Ovary (tissue), 9 donors: ENCODE data around the gene COL8A1. TPM values are rescaled to one million over a fixed set of nuclear protein-coding genes. Genes with fewer than 3 reads are reported as not detected.

Experiments
- DNase-seq, 5 donors: peaks; one replicate each; pipeline ENCODE4 v3.0.0-alpha.2; 2019 to 2020
- H3K27ac ChIP-seq, 2 donors: fragments of 200-600 bp; one replicate each; pipeline versions ENCODE4 v1.5.1 to v1.8.0; 2019 to 2022
- H3K27me3 ChIP-seq: fragments of 200-600 bp; one replicate; pipeline ENCODE4 v1.8.0; 2022
- H3K36me3 ChIP-seq: fragments of 200-600 bp; sonication (generic); one replicate; pipeline ENCODE4 v1.5.1; 2019
- H3K4me1 ChIP-seq: one replicate; pipeline ENCODE4 v1.8.1; 2013; ENCODE audit warnings: mild to moderate bottlenecking, moderate library complexity; ENCODE audit not compliant: insufficient read depth
- H3K4me3 ChIP-seq: fragments of 200-600 bp; sonication (generic); one replicate; pipeline ENCODE4 v1.5.1; 2017
- H3K9me3 ChIP-seq, 2 donors: fragments of 200-600 bp in 1 of 2; sonication (generic) in 1 of 2; one replicate each; pipeline versions ENCODE4 v1.5.1 to v1.8.1; 2013 to 2019; ENCODE audit warnings: mild to moderate bottlenecking in 1 of 2, moderate library complexity in 1 of 2
- CTCF ChIP-seq, 3 donors: fragments of 450-650 bp in 2 of 3; fragments of 200-600 bp in 1 of 3; IDR thresholded peaks; one replicate each; pipeline versions ENCODE4 v1.5.1 to v1.8.0; 2016 to 2022; ENCODE audit warnings: antibody characterized with exemption in 3 of 3, mild to moderate bottlenecking in 1 of 3
- EP300 ChIP-seq: sonication (generic); formaldehyde crosslinking; IDR thresholded peaks from one replicate; pipeline ENCODE4 v1.6.1; 2017; ENCODE audit warnings: antibody characterized with exemption
- POLR2A ChIP-seq: fragments of 450-650 bp; IDR thresholded peaks from one replicate; pipeline ENCODE4 v1.6.1; 2017; ENCODE audit warnings: antibody characterized with exemption, mild to moderate bottlenecking, moderate library complexity
- WGBS, 3 donors: extraction: QIAGEN DNeasy Blood & Tissue Kit in 1 of 3; methylation state at CpG; one replicate each; pipeline versions ENCODE4 v1.1.5 to v1.1.7; 2013 to 2017; 5-methylcytosine and 5-hydroxymethylcytosine counted together
- intact Hi-C, 4 donors: fragments of 100-400 bp; cut with DNase I; formaldehyde crosslinking; loops; one replicate each; pipeline versions ENCODE4 v1.11.0 to v1.15.1; 2022 to 2023
- polyA plus RNA-seq, 2 donors: library from polyadenylated mRNA; stranded (reverse); fragments of 200-250 nt in 1 of 2; fragments of 350-450 nt in 1 of 2; fragmentation: Illumina TruSeq in 1 of 2; extraction: RNeasy Lipid Tissue Mini Kit (QIAGEN cat#74804) in 1 of 2; gene quantifications; one replicate each; pipeline ENCODE4 v1.2.3, GENCODE V29; 2013 to 2014
- total RNA-seq, 7 donors: library from RNA; depleted of rRNA in 2 of 7; stranded (reverse); fragments of >200 nt in 2 of 7; fragmentation: NEBNext Ultra II Directional in 3 of 7; extraction: Animal tissue kit (Norgen Biotek cat#: 25700) in 3 of 7; gene quantifications; one replicate each; pipeline versions ENCODE4 v1.1.0 to v1.2.4, GENCODE V29; 2016 to 2023
- donor health status: DM: no; HTN: no; CAD: no; lungs with moderate emphysema.
- donor health status: DM: no; HTN: no; CAD: no.
- donor health status: Bipolar disorder and iron deficiency.
- donor health status: DM: yes; HTN: yes; CAD: no.
- donor health status: DM: no; HTN: no; CAD: no.
- donor health status: DM: yes; HTN: yes; CAD: no.

The COL8A1 gene
- total and polyA plus RNA-seq, 9 donors = 2.0 to 37.2 (median 11.9) TPM

- intact Hi-C loops = no loop called here
- WGBS, 3 donors = 88 to 96% (median 95%) methylated on average over 5 of the region's 5 CpGs
- no peak for DNase-seq
- Histone ChIP-seq H3K4me3 (no peak overlapping the region), H3K4me1 (peaks cover 1% of the 10 kb centered on the region), H3K36me3 (no peaks in the 10 kb centered on the region), H3K27ac (no peak overlapping the region), H3K9me3 (no peaks in the 10 kb centered on the region), H3K27me3 (no peaks in the 10 kb centered on the region)
- no peak for TF ChIP-seq EP300
- TF ChIP-seq CTCF (IDR thresholded peaks at IDR 0.05) = no peak
- no peak for TF ChIP-seq POLR2A
These were observed 126.0 kb downstream of the COL8A1 start for GRCh38 chr3:99764377-99764776.

GRCh38 chr3:99765042-99765942, 126.9 kb downstream of the COL8A1 start:
- Histone ChIP-seq H3K36me3 (no peaks in the 10 kb centered on the region), H3K4me1 (no peaks in the 10 kb centered on the region), H3K4me3 (no peak overlapping the region), H3K9me3 (no peaks in the 10 kb centered on the region), H3K27me3 (no peaks in the 10 kb centered on the region), H3K27ac (no peak overlapping the region)
- DNase-seq = no peak
- 70 to 78% (median 73%) methylated on average over 2 of the region's 2 CpGs for WGBS, 3 donors
- intact Hi-C loops = no loop called here
- TF ChIP-seq POLR2A = no peak

- Histone ChIP-seq H3K4me3 (no peak overlapping the region), H3K27me3 (no peaks in the 10 kb centered on the region), H3K36me3 (no peaks in the 10 kb centered on the region), H3K9me3 (no peaks in the 10 kb centered on the region), H3K27ac (no peak overlapping the region), H3K4me1 (no peaks in the 10 kb centered on the region)
- intact Hi-C loops = no loop called here
- no peak for DNase-seq
- TF ChIP-seq EP300 (no peak), POLR2A (no peak), CTCF (IDR thresholded peaks at IDR 0.05) (no peak)
- 60 to 71% (median 69%) methylated on average over 2 of the region's 2 CpGs for WGBS, 3 donors
These were observed 128.9 kb downstream of the COL8A1 start for GRCh38 chr3:99767291-99767690.

- 86 to 95% (median 95%) methylated on average over 1 of the region's 1 CpG for WGBS, 3 donors
- H3K4me3 ChIP-seq = no peak overlapping the region
- no peaks in the 10 kb centered on the region for H3K9me3 ChIP-seq
- TF ChIP-seq EP300 = no peak
- no peak for TF ChIP-seq POLR2A
- no peak for TF ChIP-seq CTCF (IDR thresholded peaks at IDR 0.05)
- H3K4me1 ChIP-seq = no peaks in the 10 kb centered on the region
- no peaks in the 10 kb centered on the region for H3K36me3 ChIP-seq
- no peak overlapping the region for H3K27ac ChIP-seq
- H3K27me3 ChIP-seq = no peaks in the 10 kb centered on the region
- intact Hi-C loops = no loop called here
- DNase-seq = no peak
These were observed 129.7 kb downstream of the COL8A1 start for GRCh38 chr3:99768126-99768525.

GRCh38 chr3:99768808-99769501, 130.6 kb downstream of the COL8A1 start:
- intact Hi-C loops = no loop called here
- WGBS, 3 donors = 79 to 86% (median 83%) methylated on average over 2 of the region's 2 CpGs
- no peaks in the 10 kb centered on the region for H3K36me3 ChIP-seq
- H3K27ac ChIP-seq = no peak overlapping the region
- no peak overlapping the region for H3K4me3 ChIP-seq
- no peak for DNase-seq
- no peak for TF ChIP-seq CTCF (IDR thresholded peaks at IDR 0.05)
- no peak for TF ChIP-seq POLR2A
- TF ChIP-seq EP300 = no peak
- no peaks in the 10 kb centered on the region for H3K27me3 ChIP-seq
- no peaks in the 10 kb centered on the region for H3K9me3 ChIP-seq
- no peaks in the 10 kb centered on the region for H3K4me1 ChIP-seq
